Esophagus squamous epithelium (tissue), 5 donors: ENCODE results near the gene KRT35. TPM values are rescaled to one million over a fixed set of nuclear protein-coding genes. Genes with fewer than 3 reads are reported as not detected.

Source experiments
- DNase-seq: peaks from one replicate; lab custom pipeline; 2025; lab: John Stamatoyannopoulos, UW
- H3K27ac ChIP-seq, 4 donors: fragments of 200-600 bp; sonication (generic); one replicate each; pipeline ENCODE4 v1.5.1; 2016 to 2019; ENCODE audit warnings: mild to moderate bottlenecking in 1 of 4
- H3K27me3 ChIP-seq, 4 donors: fragments of 200-600 bp; sonication (generic); 1 replicate in 3 of 4; 2 replicates in 1 of 4; pipeline versions ENCODE4 v1.5.1 to v1.6.0; 2017 to 2021; ENCODE audit warnings: antibody characterized with exemption in 1 of 4
- H3K36me3 ChIP-seq, 3 donors: fragments of 200-600 bp; sonication (generic); one replicate each; pipeline ENCODE4 v1.5.1; 2016 to 2019
- H3K4me1 ChIP-seq, 3 donors: fragments of 200-600 bp; sonication (generic); one replicate each; pipeline ENCODE4 v1.5.1; 2017 to 2019
- H3K4me3 ChIP-seq, 4 donors: fragments of 200-600 bp; sonication (generic); 1 replicate in 3 of 4; 2 replicates in 1 of 4; pipeline ENCODE4 v1.5.1; 2016 to 2019; ENCODE audit warnings: mild to moderate bottlenecking in 2 of 4, moderate library complexity in 1 of 4
- H3K9me3 ChIP-seq, 3 donors: fragments of 200-600 bp; sonication (generic); one replicate each; pipeline ENCODE4 v1.5.1; 2016 to 2019
- CTCF ChIP-seq, 6 experiments: fragments of 450-650 bp in 4 of 6; fragments of 200-600 bp in 2 of 6; sonication (generic) in 2 of 6; IDR thresholded peaks; one replicate each; pipeline ENCODE4 v1.5.1; 2016 to 2019; ENCODE audit warnings: antibody characterized with exemption in 6 of 6, mild to moderate bottlenecking in 4 of 6, moderate library complexity in 4 of 6
- POLR2A ChIP-seq, 4 donors: fragments of 450-650 bp; IDR thresholded peaks; one replicate each; pipeline ENCODE4 v1.6.1; 2017; ENCODE audit warnings: antibody characterized with exemption in 4 of 4, mild to moderate bottlenecking in 4 of 4, moderate library complexity in 3 of 4
- WGBS, 2 donors: methylation state at CpG; one replicate each; pipeline ENCODE4 v1.1.5; 2018; 5-methylcytosine and 5-hydroxymethylcytosine counted together
- intact Hi-C: fragments of 100-400 bp; cut with DNase I; formaldehyde crosslinking; loops from one replicate; pipeline ENCODE4 v1.15.0; 2022
- total RNA-seq, 4 donors: library from RNA; depleted of rRNA; stranded (reverse); fragments of >200 nt; gene quantifications; one replicate each; pipeline ENCODE4 v1.1.0, GENCODE V29; 2016
- donor health status: DM: yes; HTN: yes; CAD: no.

KRT35 gene
- total RNA-seq, 4 donors from 2014 or later, result not detected

- H3K9me3 ChIP-seq, result no peaks in the 10 kb centered on the region
- H3K27me3 ChIP-seq, result peaks cover 0 to 45% (median 2%) of the 10 kb centered on the region in 4 donors
- no peak for DNase-seq
- peaks cover 0 to 17% (median 7%) of the 10 kb centered on the region in 3 donors for H3K36me3 ChIP-seq
- WGBS, 2 donors, result 81 to 100% methylated on average over 1 to 3 of the region's 12 CpGs
- intact Hi-C loops, result no loop called here
- peaks cover 15 to 77% (median 21%) of the 10 kb centered on the region in 3 donors for H3K4me1 ChIP-seq
- peak overlapping the region in 2 of 4 donors; percentile 15 to 68 for H3K4me3 ChIP-seq
- H3K27ac ChIP-seq, result peak overlapping the region; percentile 68 to 92 (median 84)
- no peak for TF ChIP-seq POLR2A (IDR thresholded peaks at IDR 0.05)
- no peak for TF ChIP-seq CTCF (IDR thresholded peaks at IDR 0.05)
Measured at GRCh38 chr17:41522301-41523224, 41.6 kb upstream of the KRT35 start.

- peak overlapping the region; percentile 68 to 92 (median 84) for H3K27ac ChIP-seq
- no peaks in the 10 kb centered on the region for H3K9me3 ChIP-seq
- 18 to 40% methylated on average over 3 to 4 of the region's 6 CpGs for WGBS, 2 donors
- intact Hi-C loops, result no loop called here
- peaks cover 0 to 25% (median 7%) of the 10 kb centered on the region in 3 donors for H3K36me3 ChIP-seq
- peak overlapping the region in 3 of 4 donors; percentile 15 to 59 (median 40) for H3K4me3 ChIP-seq
- TF ChIP-seq POLR2A (IDR thresholded peaks at IDR 0.05) (no peak), CTCF (IDR thresholded peaks at IDR 0.05) (no peak)
- H3K4me1 ChIP-seq, result peaks cover 14 to 78% (median 16%) of the 10 kb centered on the region in 3 donors
- peaks cover 0 to 38% (median 0%) of the 10 kb centered on the region in 4 donors for H3K27me3 ChIP-seq
- no peak for DNase-seq
Measured at GRCh38 chr17:41521574-41522261, 40.8 kb upstream of the KRT35 start.

- Histone ChIP-seq H3K27ac (peak overlapping the region; percentile 68 to 92 (median 84)), H3K27me3 (peaks cover 0 to 31% (median 0%) of the 10 kb centered on the region in 4 donors), H3K4me1 (peaks cover 14 to 83% (median 16%) of the 10 kb centered on the region in 3 donors), H3K9me3 (no peaks in the 10 kb centered on the region), H3K4me3 (peak overlapping the region in 3 of 4 donors; percentile 29 to 59 (median 40)), H3K36me3 (peaks cover 0 to 33% (median 7%) of the 10 kb centered on the region in 3 donors)
- TF ChIP-seq POLR2A (IDR thresholded peaks at IDR 0.05), result no peak
- TF ChIP-seq CTCF (IDR thresholded peaks at IDR 0.05), result no peak
- 27 to 66% methylated on average over 2 to 7 of the region's 10 CpGs for WGBS, 2 donors
- DNase-seq, result no peak
- intact Hi-C loops, result no loop called here
Measured at GRCh38 chr17:41520821-41521521, 40.0 kb upstream of the KRT35 start.

GRCh38 chr17:41519501-41520224 lies 38.7 kb upstream of the KRT35 start:
- H3K4me1 ChIP-seq, result peaks cover 14 to 79% (median 16%) of the 10 kb centered on the region in 3 donors
- no peaks in the 10 kb centered on the region for H3K9me3 ChIP-seq
- H3K4me3 ChIP-seq, result peak overlapping the region in 3 of 4 donors; percentile 29 to 59 (median 40)
- H3K36me3 ChIP-seq, result peaks cover 2 to 41% (median 5%) of the 10 kb centered on the region in 3 donors
- intact Hi-C loops, result no loop called here
- TF ChIP-seq POLR2A (IDR thresholded peaks at IDR 0.05) (no peak), CTCF (IDR thresholded peaks at IDR 0.05) (no peak)
- 10 to 30% methylated on average over 5 of the region's 11 CpGs for WGBS, 2 donors
- no peak for DNase-seq
- peaks cover 0 to 28% (median 0%) of the 10 kb centered on the region in 4 donors for H3K27me3 ChIP-seq
- peak overlapping the region; percentile 68 to 92 (median 84) for H3K27ac ChIP-seq
